NCI-H1105 treated with DMSO at 0.1 percent for 48 hours (cell line): ENCODE results near the gene TOGARAM2.

Experiments
- DNase-seq: peaks from one replicate; lab custom pipeline; 2025; lab: John Stamatoyannopoulos, UW

TOGARAM2 gene

DNA sequence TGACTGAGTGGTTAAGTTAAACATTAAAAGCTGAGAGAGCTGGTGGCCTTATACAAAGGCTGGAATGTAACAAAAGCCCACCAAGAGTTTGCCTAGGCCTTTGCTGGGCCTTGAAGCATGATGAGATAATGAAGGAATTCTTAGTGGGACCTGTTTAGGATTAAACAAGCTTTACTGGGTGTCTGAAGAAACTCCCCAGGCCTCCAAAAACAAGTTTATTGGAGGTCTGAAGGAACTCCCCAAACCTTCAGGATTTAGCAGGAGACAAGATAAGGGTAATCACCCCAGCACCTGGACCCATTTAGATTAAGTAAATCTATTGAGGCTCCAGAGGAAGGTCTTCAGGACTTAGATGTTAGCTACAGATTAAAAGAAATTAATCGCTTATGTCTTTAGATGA is 74.5 kb downstream of the TOGARAM2 start:
- DNase-seq: no peak

DNA sequence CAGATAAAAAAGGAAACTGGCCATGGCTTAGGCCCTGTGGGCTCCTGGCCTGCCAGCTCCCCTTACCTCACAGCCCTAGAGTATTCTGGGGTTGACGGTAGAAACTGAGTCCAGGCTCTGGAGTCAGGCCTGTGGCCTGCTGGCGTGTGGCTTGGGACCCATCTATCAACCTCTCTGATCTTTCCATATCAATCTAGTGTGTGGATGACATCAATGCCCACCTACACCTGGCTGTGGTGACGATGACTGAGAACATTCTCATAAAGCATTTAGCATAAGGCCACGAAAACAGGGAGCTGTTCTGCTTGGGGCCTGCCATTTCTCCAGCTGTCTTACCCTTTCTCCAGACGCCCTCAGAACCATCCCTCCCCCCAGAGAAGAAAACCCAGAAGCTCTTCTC is 75.4 kb downstream of the TOGARAM2 start:
- DNase-seq: no peak

DNA sequence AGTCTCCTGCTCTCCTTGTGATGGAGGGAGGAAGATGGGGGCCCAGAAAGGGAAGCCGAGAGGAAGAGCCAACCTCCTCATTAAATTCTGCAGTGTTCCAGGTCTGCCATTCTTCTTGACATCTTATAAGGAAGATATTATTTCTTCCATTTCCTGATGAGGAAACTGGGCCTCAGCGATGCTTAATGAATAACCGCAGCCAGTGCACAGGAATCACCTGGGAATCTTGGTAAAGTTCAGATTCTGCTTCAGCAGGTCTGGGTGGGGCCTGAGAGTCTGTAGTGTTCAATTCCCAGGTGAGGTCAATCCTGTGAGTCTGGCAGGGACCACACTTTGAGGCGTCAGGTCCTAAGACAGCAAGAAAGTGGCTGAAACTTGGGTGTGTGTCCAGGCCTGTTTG is 75.9 kb downstream of the TOGARAM2 start:
- DNase-seq: no peak

DNA sequence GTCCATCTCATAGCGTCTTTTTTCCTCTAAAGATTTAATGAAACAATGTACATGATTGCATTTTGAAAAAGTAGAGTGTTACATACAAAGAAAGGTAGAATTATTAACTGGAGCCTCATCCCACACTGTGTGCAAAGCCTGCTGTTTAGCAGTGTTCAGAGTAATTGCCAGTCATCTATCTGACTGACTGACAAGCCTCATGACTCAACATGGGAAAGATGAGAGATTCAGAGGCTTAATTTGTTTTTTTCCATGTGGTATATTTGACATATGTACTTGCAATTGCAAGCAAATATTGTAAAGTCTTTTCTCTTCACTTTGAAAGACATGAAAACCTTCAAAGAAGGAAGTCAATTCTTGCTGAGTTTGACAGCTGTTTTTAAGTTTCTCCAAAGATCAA is 78.5 kb downstream of the TOGARAM2 start:
- DNase-seq: no peak

DNA sequence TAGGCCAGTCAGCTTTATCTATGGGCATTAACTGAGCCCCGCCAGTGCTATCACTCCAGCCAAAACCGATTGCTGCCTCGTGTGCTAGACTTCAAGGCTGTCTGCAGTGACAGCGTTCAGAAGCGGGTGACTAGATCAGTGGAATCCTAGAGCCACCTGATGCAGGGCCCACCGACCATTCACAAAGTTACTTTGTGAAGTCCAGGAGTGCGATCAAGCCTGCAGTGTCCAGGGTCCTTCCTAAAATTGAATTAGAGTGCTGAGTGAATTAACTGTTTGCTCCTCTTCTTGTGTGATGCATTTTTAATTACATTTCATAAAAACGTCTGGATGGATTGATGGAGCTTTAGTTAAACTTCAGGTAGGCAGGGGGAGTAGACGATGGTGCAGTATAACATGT is 79.3 kb downstream of the TOGARAM2 start:
- DNase-seq: no peak

DNA sequence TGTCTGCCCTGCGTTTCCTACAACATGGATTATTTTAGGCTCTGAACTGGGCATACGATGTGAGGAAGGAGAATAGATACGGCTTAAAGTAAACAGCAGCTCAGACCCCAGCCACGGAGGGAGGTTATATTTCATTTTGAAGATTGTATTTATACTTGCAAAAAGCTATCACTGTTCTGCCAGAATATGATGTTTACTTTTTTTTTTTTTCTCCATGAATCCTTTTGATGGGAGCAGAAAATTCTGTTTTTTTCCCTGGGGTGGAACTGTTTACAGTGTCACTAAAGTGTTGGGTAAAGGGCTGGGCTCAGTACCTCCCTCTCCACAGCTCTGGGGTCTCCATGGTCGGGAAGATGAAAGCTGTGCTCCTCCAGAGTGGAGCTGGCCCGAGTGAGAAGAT is 80.1 kb downstream of the TOGARAM2 start:
- DNase-seq: no peak

DNA sequence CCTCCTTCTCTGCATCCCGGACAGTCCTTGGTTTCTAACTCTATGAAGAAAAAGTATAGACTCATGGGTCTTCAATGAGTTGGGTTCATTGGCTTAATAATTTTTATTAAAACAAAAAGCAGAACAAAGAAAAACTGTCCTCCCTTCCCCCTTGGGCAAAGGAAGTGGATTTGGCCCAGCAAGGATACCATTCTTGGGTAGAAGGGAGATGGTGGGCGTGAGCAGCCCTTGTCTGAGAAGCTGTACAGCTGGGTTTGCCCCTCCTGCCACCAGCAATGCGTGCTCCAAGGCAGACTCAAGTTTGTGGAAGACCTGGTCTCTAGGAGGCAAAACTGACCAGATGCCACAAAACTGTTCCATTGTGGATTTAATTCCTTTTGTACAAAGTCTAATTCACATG is 80.5 kb downstream of the TOGARAM2 start:
- DNase-seq: no peak

DNA sequence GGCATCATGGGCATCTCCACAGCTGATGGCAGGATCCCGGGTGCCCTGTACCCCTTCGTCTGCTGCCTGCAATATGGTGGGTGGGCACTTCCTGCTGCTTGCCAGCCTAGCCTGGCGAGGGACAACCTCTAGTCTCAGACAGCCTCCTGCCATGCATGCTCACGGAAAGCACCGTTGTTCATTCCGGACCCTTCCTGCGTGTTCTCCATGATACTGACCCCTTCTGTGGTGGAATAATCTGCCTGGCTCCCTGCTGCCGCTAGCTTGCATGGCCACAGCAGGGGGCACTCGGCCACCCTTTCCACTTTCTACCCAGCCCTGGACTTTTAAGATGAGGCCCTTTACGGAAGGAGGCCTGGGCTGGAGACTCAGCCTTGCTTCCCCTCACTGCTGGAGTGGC is 81.3 kb downstream of the TOGARAM2 start:
- no peak for DNase-seq

DNA sequence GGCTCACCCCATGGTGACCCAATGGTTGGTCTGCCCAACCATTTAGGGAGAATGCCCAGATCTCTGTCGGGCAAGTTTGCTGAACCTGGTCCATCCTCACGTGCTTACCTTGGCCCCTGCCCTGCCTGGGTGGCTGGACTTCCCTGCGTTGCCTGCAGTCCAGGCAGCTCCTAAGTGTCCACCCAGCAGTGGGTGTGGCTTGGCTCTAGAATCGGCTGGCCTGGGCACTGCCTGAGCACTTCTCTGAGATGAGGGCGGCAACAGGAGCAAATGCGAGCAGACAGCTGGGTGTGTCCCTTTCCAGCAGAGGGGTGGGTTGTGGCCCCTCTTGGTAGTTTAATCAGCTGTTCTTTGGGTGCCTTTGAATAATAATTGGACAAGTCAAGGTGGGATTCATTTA is 82.0 kb downstream of the TOGARAM2 start:
- DNase-seq: no peak

DNA sequence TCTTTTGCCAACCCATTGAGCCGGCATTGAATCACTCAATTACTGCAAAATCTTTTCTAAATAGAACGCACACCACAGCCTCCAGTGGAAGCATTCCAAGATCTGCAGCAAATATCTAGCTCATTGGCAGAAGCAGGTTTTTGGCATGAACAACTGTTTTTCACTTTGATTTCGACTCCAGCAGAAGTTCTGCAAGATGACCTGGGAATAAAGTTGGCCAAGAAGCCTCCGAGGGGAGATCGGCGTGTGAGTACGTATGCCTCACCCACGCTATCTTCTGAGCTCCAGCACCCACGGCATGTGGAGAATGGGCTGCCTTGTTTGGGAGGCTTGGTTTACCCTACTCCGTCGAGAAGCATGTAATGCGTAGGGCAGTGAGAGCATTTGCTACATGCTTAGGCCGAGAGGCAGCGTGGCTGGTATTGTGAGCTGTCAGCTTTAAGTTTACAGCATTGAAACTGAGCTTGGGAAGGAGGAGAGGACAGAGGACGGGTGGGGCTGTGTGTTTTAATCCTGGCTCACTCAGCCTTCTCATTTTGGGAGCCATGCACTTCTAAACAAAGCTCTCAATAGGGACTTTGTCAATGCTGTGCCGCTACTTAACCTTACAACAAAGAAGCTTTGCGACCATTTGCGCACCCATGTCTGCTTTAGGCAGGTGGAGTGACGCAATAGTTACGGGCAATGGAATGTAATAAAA is 82.7 kb downstream of the TOGARAM2 start:
- DNase-seq: no peak

DNA sequence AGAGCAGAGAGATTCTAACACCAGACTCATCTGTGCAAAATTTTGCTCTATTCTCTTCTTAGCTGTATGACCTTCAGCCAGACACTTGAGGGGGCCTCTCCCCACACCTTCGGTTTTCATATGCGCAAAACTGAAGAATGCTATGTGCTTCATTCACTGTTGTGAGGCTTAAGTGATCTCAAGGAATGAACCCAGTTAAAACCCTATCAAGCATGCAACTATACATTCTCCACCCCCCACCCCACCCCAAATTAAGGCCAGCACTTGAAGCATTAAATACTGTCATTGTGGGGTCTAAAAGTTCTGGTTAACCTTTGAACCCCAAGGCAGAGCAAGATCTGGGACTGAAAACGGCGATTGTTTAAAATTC is 83.2 kb downstream of the TOGARAM2 start:
- no peak for DNase-seq

DNA sequence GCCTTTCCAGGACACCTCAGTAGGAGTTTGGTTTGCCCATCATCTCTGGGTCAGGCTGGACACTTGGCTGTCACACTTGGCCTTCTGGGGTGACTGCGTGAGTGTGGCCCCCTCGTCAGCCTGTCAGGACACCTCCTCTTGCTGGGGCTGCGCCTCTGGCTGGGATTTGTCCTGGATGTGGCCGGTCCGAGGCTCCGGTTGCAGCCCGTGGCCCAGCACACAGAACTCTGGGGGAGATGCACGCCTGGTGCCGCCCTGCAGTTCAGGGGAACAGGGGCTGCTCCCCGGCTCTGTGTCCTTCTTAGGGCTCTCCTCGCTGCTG is 83.6 kb downstream of the TOGARAM2 start:
- no peak for DNase-seq

DNA sequence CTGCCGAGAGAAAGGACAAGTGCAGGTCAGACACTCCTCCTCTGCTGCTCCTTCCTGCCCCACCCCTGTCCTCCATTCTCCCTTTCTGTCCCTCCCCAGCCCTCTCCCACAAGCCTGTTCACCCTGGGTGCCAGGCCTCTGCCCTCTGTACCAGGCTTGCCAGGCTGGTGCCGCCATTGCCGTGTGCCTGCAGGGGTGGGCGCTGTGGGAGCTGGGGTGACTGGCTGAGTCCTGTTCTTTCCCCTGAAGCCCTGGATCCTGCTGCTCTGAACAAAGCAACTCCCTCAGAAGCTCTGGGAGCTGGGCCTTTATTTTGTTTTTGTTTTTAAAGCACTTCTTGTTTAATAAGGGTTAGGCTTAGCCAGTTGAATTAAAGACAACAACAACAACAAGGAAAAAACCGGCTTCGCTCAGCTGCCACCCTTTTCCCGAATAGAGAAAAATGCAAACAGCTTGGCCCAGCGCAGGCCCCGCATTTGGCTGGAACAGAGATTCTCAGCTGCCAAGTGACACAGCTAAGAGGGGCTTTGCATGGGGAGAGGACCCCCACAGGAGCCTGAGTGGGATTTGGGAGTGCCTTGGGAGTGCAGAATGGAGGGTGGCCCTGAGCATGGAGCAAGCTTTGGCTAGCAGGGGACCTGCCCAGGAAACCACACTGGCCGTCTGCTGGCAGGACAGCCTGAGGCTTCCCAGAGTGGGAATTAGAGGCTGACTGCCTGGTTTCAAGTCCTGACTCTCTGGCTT is 84.1 kb downstream of the TOGARAM2 start:
- no peak for DNase-seq

DNA sequence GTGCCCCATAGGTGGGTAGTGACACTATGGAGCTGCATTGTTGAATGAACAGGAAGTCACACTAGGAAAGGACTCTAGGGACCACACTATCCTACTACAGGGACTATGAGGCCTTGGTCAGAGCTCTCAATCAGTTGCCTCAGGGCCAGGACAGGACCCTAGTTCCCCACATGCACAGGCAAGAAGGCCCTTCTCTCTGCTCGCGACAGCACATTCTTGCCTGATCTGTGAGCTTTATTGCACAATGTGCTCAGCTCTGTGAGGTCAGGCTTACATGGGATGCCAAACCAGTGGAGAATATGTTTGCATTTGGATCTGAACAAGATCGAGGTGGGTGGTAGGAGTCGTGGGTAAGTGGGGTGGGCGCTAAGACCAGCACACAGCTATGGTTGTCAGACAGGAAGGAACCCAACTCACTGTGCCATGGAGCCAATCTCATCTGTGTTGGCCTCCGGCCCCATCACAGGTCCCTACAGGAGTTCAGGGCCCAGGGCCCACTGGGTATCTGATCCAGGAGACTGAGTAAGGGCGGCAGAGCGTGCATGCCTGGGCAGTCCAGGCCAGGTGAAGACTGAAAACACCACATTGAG is 85.3 kb downstream of the TOGARAM2 start:
- DNase-seq: no peak

DNA sequence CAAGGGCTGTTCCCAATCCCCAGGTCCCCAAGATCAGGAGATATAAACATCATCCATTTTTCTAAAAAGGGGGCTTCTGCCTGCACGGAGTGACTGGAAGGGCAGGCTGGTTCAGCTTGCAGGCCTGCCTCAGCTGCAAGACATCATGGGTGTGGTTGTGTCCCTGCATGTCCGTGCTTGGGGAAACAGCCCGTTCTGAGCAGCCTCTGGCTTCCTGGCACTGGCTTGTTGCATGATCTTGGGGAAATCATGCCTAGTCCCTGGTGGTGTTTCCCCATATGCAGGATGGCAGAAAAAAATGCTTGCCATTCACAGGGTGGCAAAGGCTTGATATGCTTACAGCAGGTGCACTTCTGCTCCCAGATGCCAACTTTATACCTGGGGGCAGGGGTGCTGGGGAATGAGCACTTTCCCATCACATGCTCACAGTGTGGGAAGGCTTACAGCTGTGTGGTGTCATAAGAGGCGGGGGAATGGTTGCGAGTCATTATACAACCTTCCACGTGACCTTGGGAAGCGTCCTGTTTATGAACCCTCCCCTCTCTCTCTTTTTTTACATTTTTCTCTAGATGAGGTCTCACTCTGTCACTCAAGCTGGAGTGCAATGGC is 86.0 kb downstream of the TOGARAM2 start:
- DNase-seq: no peak

DNA sequence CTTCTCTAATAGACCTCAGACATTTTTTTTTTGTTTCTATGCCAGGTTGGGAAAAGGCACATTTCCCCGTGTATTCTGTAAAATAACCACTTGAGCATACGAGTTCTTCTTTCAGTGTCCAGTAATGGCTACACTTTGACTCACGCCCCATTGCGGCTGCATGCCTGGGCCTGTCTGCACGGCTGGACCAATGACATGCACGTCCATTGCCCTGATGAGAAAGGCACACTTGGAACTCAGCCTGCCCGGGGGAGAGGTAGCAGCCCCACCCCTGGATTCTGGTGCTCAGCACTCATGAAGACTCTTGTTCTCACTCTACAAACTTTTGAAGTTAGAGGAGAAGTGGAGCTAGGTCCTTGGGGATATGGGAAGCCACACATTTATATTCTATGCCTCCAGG is 87.4 kb downstream of the TOGARAM2 start:
- no peak for DNase-seq

DNA sequence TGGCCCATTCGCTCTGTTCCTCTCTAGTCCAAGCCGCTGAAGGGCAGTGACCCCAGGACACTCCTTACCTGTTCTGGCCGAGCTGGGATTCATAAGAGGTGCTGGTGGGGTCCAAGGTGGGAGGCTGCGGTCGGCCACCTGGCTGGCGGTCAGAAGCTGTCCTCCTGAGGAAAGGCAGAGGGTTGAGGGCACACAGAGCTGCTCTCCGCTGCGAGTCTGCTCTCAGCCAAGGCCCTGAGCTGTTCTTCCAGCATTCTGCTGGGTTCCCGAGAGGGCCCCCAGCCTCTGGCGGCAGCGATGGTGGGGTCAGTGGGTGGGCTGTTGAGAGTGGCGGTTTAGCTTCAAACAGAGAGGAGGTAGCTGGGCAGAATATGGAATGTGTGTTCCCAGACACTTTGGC is 89.4 kb downstream of the TOGARAM2 start:
- DNase-seq: no peak

DNA sequence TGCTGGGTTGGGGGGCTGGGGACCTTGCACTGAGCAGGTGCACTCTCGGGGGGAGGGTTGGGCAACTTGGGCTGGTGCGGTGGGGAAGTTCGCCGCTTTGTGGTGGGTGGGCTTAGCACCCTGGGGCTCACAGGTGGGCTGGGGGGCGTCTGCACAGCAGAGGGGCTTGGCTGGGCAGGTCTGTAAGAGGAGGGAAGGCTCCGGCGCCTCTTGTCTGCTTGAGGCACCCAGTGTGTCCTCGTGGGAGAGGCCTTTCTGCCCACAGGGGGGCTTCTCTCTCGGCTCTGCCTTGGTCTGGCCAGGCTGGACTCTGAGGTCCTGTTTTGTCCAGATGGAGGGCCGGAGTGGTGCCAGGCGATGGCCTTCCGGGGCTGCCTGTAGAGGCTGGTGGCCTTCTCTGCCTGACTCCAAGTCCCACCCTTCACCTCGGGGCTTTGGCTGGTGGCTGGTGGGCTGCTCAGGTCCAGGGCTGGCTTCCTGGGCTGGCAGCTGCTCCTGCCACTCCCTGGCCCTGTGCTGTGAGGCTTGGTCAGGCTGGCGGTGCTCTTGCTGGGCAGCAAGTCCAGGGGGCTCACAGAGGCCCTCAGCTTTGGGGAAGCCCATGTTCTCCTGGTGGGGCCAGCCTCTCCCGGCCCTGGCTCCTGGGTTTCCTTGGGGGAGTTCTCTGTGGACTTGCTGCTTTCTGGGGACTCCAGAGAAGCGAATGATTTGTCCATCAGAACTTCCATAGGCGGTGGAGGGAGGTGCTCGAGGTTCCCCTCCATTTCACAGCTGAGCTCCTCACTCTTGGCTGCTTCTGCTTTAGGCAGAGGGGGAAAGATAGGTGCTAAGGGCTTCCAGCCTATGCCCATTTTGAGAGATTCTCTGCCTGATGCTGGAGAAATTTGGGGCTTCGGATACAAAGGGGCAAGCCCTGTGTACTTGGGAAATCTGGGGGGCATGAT is 90.2 kb downstream of the TOGARAM2 start:
- DNase-seq: no peak

DNA sequence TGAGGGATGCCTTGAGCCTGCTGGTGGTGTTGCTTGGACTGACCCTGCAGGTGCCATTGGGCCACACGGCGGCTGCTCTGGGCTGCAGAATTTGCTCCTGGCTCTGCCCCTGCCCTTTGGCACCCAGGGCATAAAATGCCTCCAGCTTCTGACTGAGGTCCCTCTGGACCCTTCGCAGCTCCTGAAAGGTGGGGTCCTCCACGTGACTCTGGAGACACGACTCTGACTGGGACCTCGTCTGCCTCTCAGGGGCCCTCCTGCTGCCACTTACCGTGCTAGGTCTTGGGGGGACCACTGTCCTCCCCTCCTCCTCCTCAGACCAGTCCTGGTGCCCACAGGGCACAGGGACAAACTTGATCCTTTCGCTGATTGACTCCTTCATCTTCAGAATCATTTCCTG is 91.2 kb downstream of the TOGARAM2 start:
- no peak for DNase-seq

DNA sequence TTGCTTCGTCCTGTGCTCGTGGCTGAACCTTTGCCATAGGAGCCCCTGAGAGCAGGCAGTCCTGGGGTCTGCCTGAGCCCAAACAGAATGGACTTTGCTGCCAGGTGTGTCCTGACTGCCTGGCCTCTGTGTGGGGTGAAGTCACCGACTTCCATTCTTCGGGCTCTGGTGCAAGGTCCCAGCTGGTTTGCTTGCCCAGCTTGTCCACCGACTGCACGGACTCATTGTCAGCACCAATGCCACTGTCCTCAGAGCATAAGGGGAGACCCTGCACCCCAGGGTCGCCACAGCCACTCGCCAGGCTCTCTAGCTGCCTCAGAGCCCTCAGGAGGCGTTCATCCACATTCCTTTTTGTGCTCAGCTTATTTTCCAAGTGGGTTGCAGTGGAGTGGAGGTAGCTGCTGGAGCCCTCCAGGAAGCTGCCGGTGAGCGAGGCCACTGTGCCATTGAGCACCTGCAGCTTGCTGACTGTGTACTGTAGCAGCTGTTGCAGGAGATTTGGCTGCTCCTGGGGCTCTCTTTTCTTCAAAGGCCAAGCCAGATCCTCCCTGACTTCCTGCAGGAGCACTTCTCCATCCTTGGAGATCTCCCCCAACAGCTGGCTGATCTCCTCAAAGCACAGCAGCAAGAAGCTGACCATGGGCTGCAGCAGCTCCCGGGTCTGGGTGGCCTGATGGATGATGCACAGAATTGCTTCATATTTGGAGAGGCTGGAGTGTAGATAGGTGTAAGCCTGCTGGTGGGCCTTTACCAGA is 92.0 kb downstream of the TOGARAM2 start:
- DNase-seq: no peak

DNA sequence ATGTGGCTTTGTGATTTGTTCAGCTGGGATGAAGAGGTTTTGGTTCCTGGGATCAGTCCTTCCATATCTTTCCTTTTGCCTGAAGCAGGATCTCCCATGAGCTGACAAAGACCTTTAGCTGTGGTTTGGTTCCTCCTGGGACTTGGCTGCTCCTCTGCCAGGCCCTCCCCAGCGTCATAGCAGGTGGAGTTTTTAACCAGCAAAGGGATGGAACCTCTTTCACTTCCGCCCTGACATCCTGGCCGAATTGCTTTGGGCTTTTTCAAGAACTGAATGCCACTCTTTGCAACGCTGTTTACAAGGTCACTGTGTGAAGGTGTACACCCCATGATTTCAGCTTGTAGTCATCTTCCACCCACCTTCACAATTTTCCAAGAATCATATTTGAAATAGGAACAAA is 92.8 kb downstream of the TOGARAM2 start:
- DNase-seq: no peak
